GM19043 (cell line): ENCODE results near the gene SCP2.
"Not testable (repeated sequence)": the region's sequence is repeated elsewhere in the genome, so short reads cannot be mapped to it uniquely, and the experiment has no call there.

ENCODE experiments used
- ATAC-seq: cut with Tn5 transposase; IDR thresholded peaks from one replicate; pipeline ENCODE4 v1.9.1; 2021; ENCODE audit warnings: low read depth; ENCODE audit not compliant: unreplicated experiment

SCP2 gene

DNA sequence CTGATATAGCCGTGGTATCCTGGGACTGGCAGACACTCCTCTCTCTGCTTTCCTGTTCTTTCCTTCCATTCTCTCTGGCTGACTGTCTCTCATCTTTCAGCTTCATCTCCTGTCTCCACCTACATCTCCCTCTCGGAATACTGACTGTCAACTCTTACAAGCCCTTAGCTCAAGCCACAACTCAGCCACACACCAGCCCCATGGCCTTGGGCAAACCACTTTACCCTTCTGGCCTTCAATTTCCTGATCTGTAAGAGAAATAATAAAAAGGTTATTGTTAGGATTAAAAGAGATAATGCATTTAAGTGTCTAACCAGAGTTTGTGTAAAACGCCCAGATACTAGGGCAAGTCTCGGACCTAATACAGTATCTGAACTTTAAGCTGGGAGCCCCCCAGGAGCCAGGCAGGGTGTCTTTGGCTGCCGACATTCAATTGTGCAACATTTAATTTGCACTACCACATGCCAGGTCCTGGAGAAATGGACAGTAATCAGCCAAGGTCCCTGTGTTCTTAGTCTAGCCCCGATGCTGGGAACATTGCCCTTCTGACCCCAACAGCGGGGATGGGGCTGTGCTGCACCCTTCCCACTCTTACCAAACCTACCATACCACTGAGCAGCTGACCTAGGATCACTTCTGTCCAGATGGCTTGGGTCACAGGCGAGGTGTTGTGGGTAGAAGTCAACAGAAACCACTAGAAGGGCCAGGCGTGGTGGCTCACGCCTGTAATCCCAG lies 10.7 kb upstream of the SCP2 start:
- no peak for ATAC-seq

DNA sequence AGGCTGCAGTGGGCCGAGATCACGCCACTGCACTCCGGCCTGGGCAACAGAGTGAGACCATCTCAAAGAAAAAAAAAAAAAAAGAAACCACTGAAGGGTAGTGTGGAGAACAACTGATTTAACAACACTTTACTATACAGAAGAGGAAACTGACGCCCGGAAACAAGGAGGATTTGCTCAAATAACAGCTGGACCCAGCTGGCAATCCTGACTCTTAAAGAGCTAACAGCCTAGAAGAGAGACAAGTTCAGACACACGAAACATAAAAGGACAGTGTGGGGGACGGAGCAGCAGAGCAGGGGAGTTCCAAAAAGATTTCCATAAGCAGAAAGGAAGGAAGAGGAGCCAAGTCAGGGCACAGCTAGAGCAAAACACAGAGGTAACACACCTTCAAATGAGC lies 9.9 kb upstream of the SCP2 start:
- no peak for ATAC-seq

DNA sequence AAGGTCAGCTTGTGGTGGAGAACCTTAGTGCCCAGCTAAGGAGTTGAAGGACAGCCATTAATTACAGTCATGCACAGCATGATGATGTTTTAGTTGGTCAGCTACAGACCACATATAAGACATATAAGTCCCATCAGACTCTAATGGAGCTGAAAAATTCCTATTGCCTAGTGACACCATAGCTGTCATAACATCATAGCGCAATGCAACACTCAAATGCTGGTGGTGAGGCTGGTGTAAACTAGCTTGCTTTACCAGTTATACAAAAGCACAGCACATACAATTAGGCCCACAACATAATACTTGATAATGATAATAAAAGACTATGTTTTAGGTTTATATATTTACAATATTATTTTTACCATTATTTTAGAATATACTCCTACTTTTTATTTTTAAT lies 9.5 kb upstream of the SCP2 start:
- ATAC-seq: no peak

DNA sequence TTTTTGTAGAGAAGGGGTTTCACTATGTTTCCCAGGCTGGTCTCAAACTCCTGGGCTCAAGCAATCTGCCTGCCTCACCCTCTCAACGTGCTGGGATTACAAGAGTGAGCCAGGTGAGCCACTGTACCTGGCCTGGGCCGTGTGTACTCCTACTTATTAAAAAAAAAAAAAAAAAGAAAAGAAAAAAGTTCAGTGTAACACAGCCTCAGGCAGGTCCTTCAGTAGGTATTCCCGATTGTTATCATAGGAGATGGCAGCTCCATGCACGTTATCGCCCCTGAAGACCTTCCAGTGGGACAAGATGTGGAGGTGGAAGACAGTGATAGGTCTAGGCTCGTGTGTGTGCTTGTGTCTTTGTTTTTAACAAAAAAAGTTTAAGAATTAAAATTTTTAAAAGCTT lies 8.9 kb upstream of the SCP2 start:
- ATAC-seq: no peak

DNA sequence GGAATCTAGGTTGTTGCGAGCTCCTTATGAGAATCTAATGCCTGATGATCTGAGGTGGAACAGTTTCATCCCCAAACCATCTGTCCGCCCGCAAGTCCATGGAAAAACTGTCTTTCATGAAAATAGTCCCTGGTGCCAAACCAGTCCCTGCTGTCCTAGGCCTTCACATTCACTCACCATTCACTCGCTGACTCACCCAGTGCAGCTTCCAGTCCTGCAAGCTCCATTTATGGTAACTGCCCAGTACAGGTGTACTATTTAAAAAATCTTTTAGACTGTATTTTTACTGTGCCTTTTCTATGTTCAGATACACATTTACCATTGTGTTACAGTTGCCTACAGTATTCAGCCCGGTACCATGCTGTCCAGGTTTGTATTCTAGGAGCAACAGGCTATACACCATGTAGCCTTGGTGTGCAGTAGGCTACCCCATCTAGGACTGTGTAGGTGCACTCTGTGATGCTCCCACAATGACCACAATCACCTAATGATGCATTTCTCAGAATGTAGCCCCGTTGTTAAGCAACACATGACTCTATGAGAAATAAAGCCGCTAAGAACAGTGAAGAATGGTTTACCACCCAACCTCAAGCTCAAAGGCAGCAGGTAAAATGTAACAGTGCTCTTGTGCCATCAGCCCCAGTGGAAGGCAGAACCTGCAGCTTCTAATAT lies 7.9 kb upstream of the SCP2 start:
- ATAC-seq: no peak

DNA sequence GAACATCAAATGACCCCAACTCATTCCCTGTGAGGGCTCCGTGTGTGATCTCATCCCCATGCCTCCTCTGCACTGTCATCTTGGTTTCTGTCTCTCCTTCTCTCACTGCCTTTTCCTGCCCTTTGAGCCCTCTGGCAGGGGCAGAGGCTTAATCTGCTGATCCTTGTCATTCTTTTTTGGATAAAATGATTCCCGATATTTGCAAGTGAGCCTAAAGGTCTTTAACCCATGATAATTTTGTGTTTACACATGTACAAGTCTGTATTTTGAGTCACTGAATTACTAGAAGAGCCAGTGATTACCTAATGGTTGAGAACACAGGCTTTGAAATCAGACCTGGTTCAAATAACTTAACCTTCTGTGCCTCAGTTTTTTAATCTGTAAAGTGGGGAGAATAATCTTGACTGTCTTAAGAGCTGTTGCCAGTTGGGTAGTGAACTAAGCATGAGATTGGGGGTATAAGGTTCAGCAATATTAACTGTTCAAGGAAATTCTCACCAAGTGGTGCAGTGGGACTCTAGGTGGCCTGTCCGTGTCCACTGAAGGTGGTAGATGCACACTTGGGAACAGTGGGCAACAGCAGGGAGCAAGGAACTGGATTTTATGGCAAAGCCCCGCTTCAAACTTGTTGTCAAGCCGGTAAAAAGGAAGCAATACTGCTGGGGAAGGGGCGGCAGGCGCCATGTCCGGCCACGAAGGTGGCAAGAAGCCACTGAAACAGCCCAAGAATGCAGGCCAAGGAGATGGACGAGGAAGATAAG lies 7.2 kb upstream of the SCP2 start:
- no peak for ATAC-seq

DNA sequence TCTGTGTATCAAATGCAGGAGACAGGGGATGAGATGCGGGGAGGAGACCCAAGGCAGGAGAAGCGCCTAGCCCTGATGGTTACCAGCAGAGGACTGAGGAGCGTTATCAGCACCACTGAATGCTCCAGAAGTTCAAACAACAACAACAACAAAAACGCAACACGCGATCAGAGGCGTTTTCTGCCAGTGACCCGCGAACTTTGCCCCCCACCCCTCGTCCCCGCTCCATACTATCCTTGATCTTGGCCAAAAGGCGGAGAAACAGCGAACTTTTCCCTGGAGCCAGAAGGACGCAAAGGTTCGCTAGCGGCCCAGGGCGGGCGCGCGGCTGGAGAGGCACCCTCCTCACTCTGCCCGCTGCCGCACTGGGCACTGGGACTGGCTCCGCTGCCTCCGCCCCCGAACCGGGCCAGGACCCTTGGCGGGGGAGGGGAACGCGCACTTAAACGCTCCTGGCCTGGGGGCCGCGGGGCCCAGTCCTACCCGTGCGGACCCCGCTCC lies 6.2 kb upstream of the SCP2 start:
- ATAC-seq: no peak

DNA sequence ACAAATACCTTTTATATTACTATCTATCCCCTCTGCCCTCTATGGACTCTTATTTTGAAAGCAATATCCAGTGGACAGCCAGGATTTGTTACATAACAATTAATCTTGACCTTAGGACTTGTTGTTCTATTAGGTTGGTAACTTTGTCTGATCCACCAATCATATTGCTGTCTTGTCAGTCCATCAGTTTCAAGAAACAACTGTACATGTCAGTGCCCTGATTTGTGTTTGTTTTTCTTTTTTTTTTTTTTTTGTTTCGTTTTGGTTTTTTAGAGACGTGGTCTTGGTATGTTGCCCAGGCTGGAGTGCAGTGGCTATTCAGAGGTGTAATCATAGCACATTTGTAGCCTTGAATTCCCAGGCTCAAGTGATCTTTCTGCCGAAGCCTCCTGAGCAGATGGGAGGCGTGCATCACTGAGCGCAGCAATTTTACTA lies 1.5 kb upstream of the SCP2 start:
- no peak for ATAC-seq

DNA sequence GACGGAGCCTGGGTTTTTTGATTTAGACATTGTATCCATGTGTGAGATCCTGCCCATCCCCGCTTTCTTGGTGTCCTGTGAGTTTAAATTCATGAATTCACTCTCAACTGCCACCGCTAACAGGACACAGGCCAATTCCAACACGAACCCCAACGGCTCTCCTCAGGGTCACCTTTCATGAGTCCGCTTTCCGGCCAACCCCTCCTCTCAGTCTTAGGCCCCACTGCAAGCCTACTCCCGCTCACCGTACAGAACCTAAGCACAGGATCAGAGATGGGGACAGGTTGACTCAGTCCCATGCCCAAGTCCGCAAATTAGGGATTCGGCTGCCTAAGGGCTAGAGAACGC lies 238 bp upstream of the SCP2 start:
- ATAC-seq: peak; percentile 25

DNA sequence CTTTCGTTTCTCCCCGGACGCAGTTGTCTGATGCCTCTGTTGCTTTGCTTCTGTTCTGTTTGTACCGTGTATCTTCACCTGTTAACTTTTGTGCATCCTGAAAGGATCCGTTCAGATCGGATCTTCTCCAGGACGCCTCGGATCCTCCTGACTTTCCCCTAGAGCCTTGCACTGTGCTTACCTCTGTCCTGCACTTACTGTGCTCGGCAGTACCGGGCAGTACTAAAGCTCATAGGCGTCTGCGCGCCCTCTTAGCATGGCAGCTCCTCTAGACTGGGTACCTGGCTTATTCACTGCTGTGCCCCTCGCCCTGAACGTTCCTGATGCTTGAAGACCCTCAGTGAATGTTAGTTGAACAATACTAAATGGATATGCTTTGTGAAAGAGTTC lies 934 bp downstream of the SCP2 start:
- ATAC-seq: no peak

DNA sequence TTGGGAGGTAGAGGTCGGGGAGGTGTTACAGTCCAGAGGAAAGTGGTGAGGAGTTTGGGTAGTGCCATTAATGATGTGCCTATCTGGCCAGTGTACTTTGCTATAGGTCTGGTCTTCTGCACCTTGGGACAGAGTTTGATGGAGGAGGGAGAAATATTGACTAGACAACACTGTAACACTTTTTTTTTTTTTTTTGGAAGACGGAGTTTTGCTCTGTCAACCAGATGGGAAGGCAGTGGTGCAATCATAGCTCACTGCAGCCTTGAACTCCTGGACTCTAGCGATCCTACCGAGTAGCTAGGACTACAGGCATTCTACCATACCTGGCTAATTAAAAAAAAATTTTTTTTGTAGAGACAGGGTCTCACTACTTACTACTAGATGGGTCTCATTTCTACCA lies 1.9 kb downstream of the SCP2 start:
- no peak for ATAC-seq

DNA sequence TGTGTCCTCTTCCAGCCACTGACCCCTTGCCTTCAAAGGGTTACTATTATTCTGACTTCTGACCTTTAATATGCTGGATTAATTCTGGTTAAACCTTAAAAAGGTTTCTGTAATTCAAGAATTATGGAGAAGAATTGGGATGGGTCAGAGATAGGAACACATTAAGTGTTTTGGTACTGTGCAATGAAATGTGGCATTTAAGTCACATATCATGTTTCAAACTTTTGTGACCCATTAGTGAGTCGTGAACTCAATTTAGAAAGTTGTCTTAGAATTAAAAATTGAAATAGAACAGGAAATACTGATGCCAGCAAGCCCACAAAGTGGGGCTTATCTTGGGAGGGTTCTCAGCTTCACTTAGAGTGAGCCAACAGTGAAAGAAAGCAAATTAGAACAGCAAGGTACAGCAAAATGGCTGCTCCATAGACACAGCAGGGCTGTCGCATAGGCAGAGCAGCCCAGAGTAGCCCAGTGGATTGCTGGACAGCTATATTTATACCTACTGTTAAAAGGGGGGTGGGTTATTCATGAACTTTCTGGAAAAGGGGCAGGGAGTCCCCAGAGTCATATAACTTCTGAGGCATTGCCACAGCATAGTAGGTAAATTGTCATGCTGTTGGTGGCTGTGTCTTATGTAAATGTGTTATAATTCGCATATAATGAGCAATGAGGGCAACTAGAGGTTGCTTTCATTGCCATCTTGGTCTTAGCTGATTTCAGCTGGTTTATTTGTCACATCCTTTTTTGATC lies 10.5 kb downstream of the SCP2 start:
- ATAC-seq: no peak

DNA sequence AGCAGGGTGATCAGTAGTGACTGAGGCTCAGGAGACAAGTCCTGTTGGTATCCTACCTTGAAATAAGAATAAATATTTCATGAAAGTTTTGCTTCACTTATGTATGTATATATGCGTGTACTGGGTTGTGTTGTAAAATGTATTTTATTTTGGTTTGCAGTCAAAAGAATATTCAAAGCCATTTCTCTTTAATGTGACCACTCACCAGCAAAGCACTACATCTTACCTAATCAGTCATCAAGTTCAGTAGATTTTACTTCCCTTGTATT lies 11.0 kb downstream of the SCP2 start:
- no peak for ATAC-seq

DNA sequence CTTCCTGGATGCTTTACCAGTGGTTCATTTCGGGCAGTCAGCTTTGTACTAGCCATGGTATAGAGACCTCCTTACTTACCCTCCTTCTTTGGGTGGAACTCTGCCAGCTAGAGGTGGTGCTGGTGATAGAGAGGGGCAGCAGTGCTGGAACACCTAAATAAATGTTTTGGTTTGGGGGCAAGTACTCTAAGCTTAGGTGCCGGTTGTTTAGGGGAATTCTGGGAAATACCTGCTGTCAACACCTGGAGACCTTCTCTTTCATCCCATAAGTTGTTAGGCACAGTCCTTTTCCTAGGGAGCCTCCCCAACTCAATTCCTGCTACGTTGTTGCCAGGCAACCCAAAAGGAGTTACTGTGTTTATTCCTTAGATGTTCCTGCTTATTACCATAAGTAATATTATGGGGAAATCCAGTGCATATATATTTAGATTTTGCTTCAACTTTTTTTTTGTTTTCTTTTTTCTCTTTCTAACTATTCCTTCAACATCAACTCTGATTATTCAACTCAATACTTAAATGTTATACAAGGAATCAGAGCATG lies 16.9 kb downstream of the SCP2 start:
- no peak for ATAC-seq

DNA sequence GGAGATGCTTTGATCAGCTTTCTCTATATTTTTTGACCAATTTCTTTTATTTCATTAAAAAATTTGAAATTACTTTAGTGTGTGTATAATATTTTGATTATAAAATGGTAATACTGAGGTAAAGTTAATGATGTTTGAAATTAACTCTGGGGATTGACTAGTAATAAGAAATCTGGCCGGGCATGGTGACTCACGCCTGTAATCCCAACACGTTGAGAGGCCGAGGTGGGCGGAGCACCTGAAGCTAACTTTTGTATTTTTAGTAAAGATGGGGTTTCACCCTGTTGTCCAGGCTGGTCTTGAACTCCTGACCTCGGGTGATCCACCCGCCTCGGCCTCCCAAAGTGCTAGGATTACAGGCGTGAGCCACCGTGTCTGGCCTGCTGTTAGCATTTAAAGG lies 17.5 kb downstream of the SCP2 start:
- ATAC-seq: no peak

DNA sequence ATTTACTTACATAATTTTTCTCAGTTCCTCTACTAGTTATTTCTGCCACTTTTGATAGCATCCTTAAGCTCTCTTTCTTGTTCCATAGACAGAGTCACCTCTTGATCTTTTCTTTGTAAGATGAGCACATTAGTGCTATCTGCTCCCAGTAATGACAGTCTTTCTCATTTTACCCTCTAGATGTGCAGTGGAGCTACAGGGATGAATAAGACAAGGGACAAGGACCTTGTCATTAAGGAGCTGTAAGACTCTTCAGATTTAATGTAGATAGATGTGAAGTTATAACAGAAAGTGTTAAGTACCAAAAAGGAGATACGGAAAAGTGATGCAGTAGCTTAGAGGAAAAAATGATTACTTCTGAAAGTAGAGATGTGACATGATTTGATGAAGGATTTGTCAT lies 20.4 kb downstream of the SCP2 start:
- ATAC-seq: no peak

DNA sequence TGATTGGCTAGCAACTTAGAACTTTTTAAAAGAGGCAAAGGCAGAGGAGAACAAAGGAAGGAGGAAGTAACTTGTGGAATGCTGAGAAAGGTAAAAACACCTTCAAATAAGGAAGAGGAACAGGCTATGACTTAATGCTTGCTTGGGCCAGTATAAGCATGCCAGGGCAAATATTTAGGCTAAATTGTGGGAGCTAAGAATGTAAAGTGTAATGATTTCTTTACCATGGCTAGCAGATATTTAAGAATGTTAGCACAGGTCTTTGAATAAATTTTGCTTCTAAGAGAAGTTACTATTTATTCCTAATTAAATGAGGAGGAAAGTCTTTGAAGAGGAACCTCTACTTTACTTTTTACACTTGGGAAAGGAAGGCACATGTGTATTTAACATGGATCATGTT lies 22.5 kb downstream of the SCP2 start:
- not testable (repeated sequence) for ATAC-seq

DNA sequence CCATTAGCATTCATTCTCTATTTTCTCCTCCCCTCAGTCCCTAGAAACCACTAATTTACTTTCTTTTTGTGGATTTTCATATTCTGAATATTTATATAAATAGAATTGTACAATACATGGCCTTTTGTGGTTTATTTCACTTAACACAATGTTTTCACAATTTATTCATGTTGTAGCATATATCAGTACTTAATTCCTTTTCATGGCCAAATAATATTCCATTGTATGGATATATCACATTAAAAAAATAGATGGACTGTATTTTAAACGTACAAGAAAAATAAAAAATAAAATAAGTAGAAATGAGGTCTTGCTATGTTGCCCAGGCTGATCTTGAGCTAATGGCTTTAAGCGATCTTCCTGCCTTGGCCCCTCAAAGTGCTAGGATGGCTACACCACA lies 25.0 kb downstream of the SCP2 start:
- no peak for ATAC-seq

DNA sequence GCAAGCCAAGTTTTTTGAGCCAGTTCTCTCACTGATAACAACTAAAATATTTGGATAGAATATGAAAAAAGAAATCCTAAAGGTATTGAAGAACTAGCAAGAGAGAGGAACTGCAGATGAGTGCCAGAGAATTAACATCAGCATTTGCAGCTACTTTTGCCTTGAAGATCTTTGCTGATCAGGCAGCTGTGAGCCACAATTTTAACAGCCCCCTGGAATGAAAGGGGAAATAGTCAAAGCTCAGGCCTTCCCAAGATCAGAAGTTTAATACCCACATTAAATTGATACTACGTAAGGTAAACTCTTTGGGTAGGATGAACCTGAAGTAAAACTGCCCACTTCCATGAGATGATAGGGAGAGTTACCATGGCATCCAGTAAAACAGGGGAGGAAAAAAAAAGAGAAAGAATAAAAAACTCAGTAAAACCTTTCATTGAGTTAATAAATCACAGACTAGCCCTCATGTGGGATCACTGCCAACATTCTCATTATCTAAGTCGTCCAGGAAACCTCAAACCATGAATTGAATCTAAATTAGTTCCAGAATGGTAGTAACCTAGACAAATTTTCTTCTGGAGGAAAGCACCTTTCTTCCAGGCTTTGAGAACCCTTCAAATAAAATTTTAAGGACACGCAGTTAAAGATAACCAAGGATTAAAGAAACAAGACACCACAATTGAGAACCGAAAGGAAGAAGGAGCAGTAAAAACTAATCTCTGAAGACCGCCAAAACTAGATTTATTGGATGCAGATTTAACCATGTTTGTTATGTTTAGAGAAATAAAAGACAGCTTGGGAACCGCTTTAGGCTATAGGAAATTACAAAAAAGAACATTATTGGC lies 28.3 kb downstream of the SCP2 start:
- ATAC-seq: no peak

DNA sequence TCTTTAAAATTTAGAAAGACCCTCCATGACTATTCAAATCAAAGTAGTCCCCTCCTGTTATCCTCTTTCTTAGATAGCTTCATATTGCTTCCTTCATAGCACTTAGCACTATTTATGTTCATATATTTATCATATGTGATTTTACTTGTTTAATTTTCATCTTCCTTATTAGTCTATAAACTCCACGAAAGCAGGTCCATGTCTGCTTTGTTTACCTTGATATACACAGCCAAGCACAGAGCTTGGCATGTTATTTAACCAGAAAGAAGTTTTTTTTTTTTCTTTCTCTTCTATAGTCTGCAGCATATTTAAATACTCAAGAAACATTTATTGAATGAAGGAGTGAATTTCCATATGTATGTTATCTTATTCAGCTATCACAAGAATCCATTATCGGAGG lies 36.0 kb downstream of the SCP2 start:
- ATAC-seq: no peak
